Anterior cingulate cortex (tissue), 58 donors: ENCODE measurements around the gene BCAS3.

Experiments used
- DNase-seq, 58 donors: peaks; one replicate each; lab custom pipeline; 2025; lab: John Stamatoyannopoulos, UW

Gene BCAS3

DNA sequence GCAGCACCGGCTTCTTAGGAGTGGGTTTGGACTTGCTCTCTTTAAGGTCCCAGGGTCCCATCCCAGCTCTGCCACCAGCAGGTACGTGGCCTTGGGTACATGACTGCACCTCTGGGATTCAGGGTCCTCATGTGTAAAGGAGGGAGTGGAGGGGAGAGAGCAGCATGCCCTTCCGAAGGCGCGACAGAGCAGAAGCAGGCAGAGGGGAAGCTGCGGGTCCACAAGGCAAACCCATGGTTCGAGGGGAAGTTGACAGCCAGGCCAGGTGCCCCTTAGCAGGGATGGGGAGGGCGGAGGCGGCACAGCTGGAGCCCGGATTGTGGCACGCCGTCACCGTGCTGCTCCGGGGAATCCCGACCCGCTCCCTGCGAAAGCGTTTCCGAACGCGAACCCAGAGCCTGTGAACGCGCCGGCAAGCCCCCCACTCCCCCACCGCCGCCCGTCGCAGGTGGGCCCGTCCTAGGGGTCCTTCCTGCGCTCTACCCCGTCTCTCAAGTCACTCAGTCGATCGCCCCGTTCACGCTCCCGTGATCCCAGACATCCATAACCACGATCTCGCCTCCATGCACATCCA lies 717.8 kb downstream of the BCAS3 start:
- DNase-seq, result no peak

DNA sequence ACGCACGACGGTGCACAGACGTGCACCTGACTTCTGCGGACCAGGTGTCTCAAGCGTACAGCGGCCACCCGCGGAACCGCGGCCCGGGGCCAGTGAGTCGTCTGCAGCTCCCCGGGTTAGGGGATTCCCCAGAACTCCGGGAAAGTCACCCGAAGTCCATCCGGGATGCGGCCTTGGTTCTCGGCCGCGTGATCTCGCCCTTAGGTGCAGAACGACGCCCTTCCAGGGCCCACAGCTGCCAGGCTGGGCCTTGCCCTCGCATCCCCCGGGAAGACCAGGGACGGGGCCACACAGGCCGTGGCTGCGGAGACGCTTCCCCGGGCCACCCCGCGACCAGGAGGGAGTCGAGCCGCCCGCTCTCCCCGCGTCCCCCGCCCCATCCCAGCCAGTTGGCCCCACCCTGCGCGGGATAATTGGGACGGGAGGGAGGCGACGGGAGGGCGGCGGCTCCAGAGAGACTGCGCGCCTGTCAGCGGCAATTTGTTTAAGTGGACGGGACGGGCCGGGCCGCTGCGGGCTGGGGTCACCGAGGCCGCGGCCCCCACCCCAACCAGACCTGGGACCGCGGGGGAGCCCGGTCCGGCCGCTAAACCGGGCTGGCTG lies 718.4 kb downstream of the BCAS3 start:
- no peak for DNase-seq

DNA sequence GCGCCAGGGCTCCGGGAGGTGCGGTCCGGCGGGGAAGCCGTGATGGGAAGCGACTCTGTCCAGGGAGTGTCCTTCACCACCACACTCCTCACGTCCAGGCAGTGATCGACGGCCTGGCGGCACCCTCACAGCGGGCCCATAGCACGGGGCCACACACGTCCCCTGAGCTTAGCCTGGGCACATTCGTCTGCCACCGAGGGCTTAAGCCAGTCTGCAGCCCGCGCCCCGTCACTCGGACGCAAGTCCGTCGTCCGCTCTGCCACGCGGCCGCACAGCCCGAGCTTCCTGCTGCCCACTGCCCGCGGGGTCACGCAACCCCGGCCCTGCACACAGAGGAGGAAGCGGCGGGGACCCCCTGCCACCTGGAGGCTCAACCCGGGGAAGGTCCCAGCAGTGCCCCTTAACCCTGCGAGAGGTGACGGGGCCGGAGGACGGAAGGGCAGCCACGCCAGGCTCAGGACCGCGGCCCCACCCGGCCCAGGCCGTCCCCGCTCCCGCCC lies 719.0 kb downstream of the BCAS3 start:
- no peak for DNase-seq

DNA sequence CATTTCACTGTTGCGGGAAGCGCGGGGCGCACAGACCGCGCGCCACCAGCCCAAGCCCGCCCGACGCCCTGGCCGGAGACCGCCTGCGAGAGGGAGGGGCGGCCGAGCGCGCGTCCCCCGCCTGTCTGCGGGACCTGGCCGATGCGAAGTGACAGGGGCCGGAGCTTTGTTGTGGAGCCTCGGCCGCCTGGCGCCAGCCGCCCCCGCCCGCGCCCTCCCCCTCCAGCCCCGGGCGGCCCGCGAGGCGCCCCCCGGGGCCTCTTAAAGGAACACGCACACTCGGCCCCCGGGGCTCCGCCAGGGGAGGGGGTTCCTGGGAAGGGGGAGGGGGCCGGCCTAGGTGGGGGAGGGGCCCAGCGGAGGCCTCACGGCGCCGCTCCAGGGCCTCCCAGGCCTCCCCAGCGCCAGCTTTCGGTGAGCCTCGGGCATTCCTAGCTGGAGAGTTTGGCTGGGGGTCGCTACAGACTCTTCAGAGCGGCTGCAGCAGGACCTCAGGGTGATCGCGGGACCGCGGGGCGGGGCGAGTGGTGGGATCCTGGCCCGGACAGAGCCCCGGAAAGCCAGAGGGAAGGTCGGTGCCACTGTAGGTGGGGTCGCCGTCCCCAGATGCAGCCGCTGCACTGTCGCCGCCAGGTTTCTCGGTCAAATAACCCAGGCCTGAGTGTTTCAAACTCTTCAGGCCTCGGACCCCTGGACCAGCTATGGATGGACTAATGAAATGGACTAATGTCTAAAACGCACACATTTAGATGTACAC lies 719.6 kb downstream of the BCAS3 start:
- DNase-seq, result no peak

DNA sequence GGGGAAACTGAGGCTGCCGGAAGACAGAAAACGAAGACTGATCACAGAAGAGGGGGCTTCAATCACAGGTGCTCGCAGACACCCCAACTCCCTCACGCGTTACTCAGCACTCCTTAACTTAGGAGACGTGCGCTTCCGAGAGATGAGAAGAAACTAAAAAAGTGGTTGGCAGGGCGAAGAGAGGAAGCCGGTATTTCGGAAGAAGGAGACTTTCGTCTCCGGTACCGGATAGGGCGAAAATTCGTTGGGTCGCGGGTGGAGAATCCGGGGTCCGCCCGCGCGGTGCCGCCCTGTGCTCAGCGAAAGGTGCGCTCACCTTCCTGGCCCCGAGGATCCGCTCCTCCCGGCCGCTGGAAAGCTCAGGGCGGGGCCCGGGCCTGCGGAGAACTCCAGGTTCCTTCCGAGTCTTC lies 721.1 kb downstream of the BCAS3 start:
- DNase-seq, result no peak

DNA sequence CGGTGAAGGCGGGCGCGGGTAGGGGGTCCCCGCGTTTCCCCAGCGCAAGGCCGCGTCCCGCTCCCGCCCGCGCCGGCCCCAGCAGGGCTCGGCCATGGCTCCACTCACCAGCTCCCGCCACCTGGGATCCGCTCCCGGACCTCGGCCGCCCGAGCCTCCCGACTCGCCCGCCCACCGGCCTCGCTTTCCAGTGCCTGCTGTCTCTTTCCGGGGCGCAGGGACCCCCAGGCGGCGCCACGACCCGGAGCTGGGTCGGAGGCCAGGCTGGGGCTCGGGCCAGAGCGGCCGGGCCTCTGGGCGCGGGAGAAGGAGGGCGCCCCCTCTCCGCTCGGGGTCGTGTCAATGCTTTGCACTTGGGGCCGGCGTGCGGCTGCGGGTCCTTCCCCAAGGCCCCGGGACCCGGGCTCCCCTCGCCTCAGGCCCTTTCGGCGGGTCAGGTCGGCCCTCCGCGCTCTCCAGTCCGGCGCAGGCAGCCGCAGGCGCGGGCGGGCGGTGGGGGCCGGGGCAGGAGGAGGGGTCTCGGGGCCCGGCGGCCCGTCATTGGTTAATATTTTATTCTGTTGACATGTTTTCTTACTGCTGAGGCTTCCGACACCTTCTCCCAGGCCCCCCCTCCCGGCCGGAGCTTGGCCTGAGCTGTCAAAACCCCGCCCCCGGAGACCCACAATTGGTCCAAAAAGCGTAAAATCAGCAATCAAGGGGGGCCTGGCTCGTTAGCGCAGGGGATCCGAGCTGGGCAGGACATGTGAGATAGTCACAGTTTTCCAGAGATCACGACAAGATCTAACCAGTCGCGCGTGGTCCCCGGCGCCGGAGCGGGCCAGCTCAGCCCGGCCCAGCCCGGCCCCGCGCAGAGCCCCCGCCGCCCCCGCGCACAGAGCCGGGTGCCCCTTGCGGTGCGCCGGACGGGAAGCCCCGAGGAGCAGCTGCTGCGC lies 721.7 kb downstream of the BCAS3 start, which contains the start of gene TBX2:
TBX2 (plus strand) TSS at position 713 of the 935 bp plus-strand sequence. CDS start 334 bp downstream, outside the sequence.
- no peak for DNase-seq

DNA sequence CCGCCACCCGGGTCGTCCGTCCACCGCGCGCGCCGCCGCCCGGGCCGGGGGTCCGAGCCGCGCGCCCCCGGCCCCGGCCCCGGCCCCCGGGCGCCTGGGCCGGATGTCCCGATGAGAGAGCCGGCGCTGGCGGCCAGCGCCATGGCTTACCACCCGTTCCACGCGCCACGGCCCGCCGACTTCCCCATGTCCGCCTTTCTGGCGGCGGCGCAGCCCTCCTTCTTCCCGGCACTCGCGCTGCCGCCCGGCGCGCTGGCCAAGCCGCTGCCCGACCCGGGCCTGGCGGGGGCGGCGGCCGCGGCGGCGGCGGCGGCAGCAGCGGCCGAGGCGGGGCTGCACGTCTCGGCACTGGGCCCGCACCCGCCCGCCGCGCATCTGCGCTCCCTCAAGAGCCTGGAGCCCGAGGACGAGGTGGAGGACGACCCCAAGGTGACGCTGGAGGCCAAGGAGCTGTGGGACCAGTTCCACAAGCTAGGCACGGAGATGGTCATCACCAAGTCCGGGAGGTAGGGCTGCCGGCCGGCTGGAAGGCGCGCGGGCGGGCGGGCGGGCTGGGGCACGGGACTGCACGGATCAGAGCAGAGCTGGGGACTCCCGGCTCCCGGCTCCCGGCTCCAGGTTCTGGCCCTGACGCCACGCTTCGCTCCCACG lies 722.5 kb downstream of the BCAS3 start:
- no peak for DNase-seq

DNA sequence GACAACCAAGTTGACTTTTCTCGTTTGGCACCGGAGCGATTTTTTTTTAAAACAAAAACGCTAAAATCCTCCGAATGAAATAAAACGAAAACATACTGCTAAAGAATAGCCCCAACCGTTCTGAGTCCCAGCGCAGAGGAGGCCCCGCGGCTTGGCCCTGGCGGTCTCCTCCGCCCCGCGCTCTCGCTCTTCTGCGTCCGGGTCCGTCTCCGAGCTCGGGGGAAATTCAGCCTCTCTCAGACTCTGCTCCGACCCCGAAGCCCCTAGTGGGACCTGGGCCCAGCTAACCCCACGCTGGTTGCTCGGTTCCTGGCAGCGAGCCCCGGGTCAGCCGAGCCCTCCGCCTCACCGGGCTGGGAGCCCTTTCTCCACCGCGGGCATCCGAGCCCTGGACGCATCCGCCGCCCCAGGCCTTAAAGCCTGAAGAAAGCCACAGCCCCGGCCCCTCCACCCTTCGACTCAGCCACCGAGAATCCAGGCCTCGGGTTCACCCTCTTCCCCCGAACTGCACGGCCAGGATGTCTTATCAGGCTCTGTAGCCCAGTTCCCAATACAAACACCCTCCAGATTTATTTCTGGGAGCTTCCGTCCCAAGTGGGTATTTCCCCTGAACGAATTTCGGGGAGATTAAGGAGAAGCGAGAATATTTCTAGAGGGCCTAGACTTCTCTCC lies 723.2 kb downstream of the BCAS3 start:
- no peak for DNase-seq

DNA sequence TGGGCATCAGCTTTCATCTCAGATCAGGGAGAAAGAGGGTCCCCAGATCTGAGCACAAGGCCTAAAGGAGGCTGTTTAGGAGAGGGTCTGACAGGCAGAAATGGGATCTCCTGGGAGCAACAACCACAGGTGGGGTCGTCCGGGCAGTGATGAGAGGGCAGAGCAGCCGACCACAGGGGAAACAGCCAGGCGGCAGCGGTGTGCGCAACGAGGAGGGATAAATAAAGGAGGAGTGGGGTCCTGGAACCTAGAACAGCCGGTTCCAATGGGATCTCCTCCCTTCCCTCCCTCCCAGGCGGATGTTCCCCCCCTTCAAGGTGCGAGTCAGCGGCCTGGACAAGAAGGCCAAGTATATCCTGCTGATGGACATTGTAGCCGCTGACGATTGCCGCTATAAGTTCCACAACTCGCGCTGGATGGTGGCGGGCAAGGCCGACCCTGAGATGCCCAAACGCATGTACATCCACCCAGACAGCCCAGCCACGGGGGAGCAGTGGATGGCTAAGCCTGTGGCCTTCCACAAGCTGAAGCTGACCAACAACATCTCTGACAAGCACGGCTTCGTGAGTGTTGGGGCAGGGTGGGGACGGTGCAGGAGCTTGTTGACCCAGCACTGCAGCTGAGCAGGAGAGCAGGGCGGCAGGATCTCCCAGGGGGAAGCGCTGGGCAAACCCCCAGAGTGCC lies 723.9 kb downstream of the BCAS3 start:
- DNase-seq, result no peak

DNA sequence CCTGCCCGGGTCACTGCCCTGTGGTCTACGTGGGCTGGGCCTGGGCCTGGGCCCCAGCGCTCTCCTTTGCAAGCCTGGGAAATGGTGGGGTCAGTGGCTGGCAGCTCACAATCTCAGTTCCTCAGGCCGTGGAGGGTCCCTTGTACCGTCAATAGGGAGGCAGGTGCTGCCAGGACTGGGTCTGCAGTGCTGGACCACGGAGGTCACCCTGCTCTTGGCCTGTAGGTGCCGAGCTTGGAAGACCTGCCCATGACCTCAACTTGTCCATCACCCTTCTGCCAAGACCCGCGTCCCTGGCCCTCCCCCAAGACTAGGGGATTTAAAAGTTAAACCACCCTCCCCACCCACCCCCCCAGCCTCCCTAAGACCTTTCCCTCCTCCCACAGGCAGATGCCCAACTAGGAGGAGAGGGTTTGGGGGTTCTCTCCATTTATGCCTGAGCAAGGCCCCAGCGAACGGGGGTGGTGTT lies 724.5 kb downstream of the BCAS3 start:
- no peak for DNase-seq

DNA sequence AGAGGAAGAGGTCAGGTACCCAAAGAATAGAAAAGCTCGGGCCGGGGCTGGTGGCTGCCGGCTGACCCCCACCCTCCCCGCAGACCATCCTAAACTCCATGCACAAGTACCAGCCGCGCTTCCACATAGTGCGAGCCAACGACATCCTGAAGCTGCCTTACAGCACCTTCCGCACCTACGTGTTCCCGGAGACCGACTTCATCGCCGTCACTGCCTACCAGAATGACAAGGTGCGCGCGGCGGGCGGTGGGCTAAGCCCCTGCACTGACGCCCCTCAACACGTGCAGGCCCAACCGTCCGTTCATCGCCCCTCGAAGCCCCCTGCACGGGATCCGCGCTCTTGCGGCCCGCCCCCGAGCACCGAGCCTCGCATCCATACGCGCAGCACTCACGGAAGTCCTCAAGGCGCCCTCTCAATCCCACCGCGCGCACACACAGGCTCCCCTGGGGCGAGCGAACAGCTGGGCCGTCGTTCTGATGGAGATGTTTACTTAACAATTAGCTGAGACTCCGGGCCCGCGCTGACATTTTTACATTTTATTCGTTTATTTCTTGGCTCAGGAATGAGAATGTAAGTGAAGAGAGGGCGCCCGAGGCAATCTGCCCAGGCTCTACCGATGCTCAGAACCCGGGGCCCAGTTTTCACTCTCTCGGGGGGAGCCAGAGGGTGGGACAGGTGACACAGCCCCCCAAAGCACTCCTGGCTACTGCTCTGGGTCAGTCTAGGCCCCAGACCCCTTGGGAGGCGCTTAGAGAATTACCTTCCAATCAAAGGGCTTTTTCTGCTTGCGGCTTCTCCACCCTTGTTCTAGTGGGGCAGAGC lies 725.5 kb downstream of the BCAS3 start:
- no peak for DNase-seq

DNA sequence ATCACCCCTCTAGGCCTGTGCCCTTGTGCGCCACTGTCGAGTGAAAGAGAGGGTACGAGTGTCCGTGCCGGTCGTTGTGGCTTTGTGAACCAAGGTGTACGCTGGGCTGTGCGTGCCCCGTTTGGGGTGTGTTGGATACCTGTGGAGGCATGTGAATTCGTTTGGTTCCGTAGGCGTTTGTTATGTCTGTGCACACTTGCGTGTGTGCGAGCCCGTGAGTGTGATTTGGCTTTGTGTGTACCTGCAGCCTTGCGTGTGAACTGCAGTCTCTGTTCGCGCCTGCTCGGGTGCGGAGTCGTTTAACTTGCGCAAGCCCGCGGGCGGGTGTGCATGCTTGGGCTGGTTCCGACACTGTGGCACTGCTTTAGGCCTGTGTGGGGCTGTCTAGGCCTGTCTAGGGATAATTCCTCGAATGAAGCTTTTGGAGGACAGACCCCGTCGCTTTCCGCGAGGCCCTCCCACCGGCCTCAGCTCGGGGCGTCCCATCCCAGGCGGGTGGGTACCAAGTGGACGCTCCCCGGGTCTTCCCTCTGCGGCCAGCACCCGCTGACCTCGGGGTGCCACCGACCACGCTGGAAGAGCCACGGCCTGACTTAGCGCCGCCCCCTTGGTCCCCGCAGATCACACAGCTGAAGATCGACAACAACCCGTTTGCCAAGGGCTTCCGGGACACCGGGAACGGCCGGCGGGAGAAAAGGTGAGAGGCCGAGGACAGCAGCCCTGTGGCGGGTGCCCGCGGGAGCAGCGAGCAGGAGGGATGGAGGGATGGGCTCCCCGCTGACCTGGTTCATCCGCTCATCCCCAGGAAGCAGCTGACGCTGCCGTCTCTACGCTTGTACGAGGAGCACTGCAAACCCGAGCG lies 726.4 kb downstream of the BCAS3 start:
- DNase-seq, result no peak

DNA sequence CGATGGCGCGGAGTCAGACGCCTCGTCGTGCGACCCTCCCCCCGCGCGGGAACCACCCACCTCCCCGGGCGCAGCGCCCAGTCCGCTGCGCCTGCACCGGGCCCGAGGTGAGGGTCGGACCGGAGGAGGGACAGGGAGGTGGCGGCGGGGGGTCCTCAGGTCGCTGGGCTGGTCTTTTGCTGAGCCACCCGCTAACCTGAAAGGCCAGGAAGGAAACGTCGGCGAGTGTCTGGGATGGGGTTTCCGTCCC lies 726.9 kb downstream of the BCAS3 start:
- DNase-seq, result no peak

DNA sequence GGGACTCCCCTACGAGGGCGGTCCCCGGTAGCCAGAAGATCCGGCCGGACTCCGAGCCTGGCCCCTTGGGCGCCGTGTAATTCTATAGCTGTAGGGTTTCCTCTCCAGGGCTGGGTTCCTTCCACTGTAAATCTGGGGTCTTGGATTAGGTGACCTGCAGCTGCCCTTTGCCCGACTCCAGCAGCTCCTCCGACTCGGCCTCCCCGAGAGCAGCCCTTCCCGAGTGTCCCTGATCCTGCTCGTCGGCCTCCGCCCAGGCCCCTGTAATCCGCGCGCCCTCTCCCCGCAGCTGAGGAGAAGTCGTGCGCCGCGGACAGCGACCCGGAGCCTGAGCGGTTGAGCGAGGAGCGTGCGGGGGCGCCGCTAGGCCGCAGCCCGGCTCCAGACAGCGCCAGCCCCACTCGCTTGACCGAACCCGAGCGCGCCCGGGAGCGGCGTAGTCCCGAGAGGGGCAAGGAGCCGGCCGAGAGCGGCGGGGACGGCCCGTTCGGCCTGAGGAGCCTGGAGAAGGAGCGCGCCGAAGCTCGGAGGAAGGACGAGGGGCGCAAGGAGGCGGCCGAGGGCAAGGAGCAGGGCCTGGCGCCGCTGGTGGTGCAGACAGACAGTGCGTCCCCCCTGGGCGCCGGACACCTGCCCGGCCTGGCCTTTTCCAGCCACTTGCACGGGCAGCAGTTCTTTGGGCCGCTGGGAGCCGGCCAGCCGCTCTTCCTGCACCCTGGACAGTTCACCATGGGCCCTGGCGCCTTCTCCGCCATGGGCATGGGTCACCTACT lies 727.4 kb downstream of the BCAS3 start:
- DNase-seq, result no peak

DNA sequence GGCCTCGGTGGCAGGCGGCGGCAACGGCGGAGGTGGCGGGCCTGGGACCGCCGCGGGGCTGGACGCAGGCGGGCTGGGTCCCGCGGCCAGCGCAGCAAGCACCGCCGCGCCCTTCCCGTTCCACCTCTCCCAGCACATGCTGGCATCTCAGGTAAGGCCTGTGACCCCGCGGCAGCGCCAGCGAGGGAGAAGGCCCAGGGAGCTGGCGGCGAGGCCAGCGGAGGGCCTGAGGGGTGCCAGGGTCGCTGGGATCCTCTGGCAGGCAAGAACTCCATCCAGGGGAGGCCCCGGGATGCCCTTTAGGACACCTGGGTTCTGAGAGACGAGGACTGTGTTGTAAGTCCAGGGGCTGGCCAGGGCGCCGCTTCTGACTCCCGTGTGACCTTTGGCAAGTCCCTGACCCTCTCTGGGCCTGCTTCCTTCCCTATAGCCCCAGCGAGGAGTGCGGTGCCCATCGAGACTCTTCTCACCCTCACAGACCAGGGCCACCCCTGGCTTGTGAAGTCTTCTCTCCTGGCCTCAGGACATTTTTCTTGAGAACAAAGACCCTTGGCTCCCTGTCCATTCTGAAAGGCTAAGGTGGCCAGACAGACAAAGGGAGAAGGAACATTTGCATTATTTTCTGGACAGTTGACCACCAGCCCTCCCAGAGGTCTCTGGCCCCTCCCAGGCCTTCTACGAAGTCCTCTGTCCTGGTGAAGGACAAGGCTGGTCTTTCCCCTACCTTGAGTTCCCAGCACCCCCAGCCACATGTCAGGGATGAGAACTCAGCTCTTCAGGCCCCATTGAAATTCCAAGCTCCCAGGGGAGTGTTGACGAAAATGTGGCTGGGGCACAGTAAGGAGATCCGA lies 728.3 kb downstream of the BCAS3 start:
- no peak for DNase-seq

DNA sequence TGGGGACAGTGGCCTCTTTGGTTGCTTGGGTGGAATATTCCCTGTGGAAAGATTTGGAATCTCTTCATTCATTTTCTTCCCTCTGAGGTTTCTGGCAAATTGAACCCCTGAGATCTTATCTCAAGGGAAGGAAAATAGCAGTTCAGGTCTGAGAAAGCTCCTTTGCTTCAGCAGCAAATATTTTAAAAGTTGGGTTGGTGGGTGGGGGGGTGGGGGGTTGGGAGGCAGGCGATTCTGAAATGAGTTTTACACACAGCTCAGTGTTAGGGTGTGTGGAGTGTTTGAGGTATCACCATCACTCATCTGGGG lies 728.8 kb downstream of the BCAS3 start:
- no peak for DNase-seq
